ENCODE measurements around the gene SYCP2L. TPM values are rescaled to one million over a fixed set of nuclear protein-coding genes. Genes with fewer than 3 reads are reported as not detected.

The SYCP2L gene
- total and polyA plus RNA-seq, 2 donors from 2014 or later: 1.0 to 1.5 TPM

- FAIRE-seq: no peak
- Histone ChIP-seq H3K9ac (ENCODE audit: low read length in 3 of 3) (no peak overlapping the region), H3K4me1 (ENCODE audit: control insufficient read depth in 2 of 3, insufficient read depth in 2 of 3, low read depth in 1 of 3, low read length in 3 of 3) (no peaks in the 10 kb centered on the region), H3K9me3 (ENCODE audit: control insufficient read depth in 2 of 3, insufficient read depth in 1 of 3, low read length in 3 of 3) (no peaks in the 10 kb centered on the region), H3K27me3 (ENCODE audit: control insufficient read depth, insufficient read depth, low read length) (no peaks in the 10 kb centered on the region), H3K4me3 (ENCODE audit: low read length in 3 of 3) (no peak overlapping the region), H3K36me3 (ENCODE audit: control insufficient read depth in 2 of 3, insufficient read depth in 3 of 3, low read length in 3 of 3) (no peaks in the 10 kb centered on the region), H3K27ac (ENCODE audit: low read depth in 2 of 2, low read length in 2 of 2) (no peak overlapping the region)
- no peak for TF ChIP-seq CTCF (IDR thresholded peaks at IDR 0.05; ENCODE audit: borderline replicate concordance, extremely low read depth, insufficient read depth)
- intact Hi-C loops (cut with DNase I): loop anchor here (10.0 kb wide), 1 partner anchor 107 kb away; no protein-coding TSS in a partner anchor
- no peak for DNase-seq
Measured at GRCh38 chr6:10957414-10957886, 70.6 kb downstream of the SYCP2L start.

GRCh38 chr6:10960171-10960570, 73.3 kb downstream of the SYCP2L start:
- intact Hi-C loops (cut with DNase I): no loop called here
- no peak for TF ChIP-seq CTCF (IDR thresholded peaks at IDR 0.05; ENCODE audit: borderline replicate concordance, extremely low read depth, insufficient read depth)
- no peak overlapping the region for H3K4me3 ChIP-seq (ENCODE audit: low read length in 3 of 3)
- FAIRE-seq (no peak), DNase-seq (no peak)
- H3K36me3 ChIP-seq (ENCODE audit: control insufficient read depth in 2 of 3, insufficient read depth in 3 of 3, low read length in 3 of 3): no peaks in the 10 kb centered on the region
- no peaks in the 10 kb centered on the region for H3K27me3 ChIP-seq (ENCODE audit: control insufficient read depth, insufficient read depth, low read length)
- H3K9me3 ChIP-seq (ENCODE audit: control insufficient read depth in 2 of 3, insufficient read depth in 1 of 3, low read length in 3 of 3): no peaks in the 10 kb centered on the region
- no peaks in the 10 kb centered on the region for H3K4me1 ChIP-seq (ENCODE audit: control insufficient read depth in 2 of 3, insufficient read depth in 2 of 3, low read depth in 1 of 3, low read length in 3 of 3)
- no peak overlapping the region for H3K9ac ChIP-seq (ENCODE audit: low read length in 3 of 3)
- no peak overlapping the region for H3K27ac ChIP-seq (ENCODE audit: low read depth in 2 of 2, low read length in 2 of 2)

- no peak for TF ChIP-seq CTCF (IDR thresholded peaks at IDR 0.05; ENCODE audit: borderline replicate concordance, extremely low read depth, insufficient read depth)
Measured at GRCh38 chr6:10961837-10962236, 75.0 kb downstream of the SYCP2L start.

GRCh38 chr6:10962673-10963072, 75.8 kb downstream of the SYCP2L start:
- Histone ChIP-seq H3K9me3 (ENCODE audit: control insufficient read depth in 2 of 3, insufficient read depth in 1 of 3, low read length in 3 of 3) (peaks cover 0 to 1% (median 0%) of the 10 kb centered on the region in 3 donors), H3K27me3 (ENCODE audit: control insufficient read depth, insufficient read depth, low read length) (no peaks in the 10 kb centered on the region), H3K36me3 (ENCODE audit: control insufficient read depth in 2 of 3, insufficient read depth in 3 of 3, low read length in 3 of 3) (no peaks in the 10 kb centered on the region), H3K27ac (ENCODE audit: low read depth in 2 of 2, low read length in 2 of 2) (no peak overlapping the region), H3K4me3 (ENCODE audit: low read length in 3 of 3) (no peak overlapping the region), H3K9ac (ENCODE audit: low read length in 3 of 3) (no peak overlapping the region), H3K4me1 (ENCODE audit: control insufficient read depth in 2 of 3, insufficient read depth in 2 of 3, low read depth in 1 of 3, low read length in 3 of 3) (no peaks in the 10 kb centered on the region)
- intact Hi-C loops (cut with DNase I): no loop called here
- TF ChIP-seq CTCF (IDR thresholded peaks at IDR 0.05; ENCODE audit: borderline replicate concordance, extremely low read depth, insufficient read depth): no peak
- FAIRE-seq (no peak), DNase-seq (peak in 2 of 5 donors; percentile 15 to 35)

More at GRCh38 chr6:10961837-10962236, 75.0 kb downstream of the SYCP2L start:
- Histone ChIP-seq H3K27ac (ENCODE audit: low read depth in 2 of 2, low read length in 2 of 2) (no peak overlapping the region), H3K9me3 (ENCODE audit: control insufficient read depth in 2 of 3, insufficient read depth in 1 of 3, low read length in 3 of 3) (no peaks in the 10 kb centered on the region), H3K36me3 (ENCODE audit: control insufficient read depth in 2 of 3, insufficient read depth in 3 of 3, low read length in 3 of 3) (no peaks in the 10 kb centered on the region), H3K9ac (ENCODE audit: low read length in 3 of 3) (no peak overlapping the region), H3K4me3 (ENCODE audit: low read length in 3 of 3) (no peak overlapping the region), H3K4me1 (ENCODE audit: control insufficient read depth in 2 of 3, insufficient read depth in 2 of 3, low read depth in 1 of 3, low read length in 3 of 3) (no peaks in the 10 kb centered on the region), H3K27me3 (ENCODE audit: control insufficient read depth, insufficient read depth, low read length) (no peaks in the 10 kb centered on the region)
- FAIRE-seq (no peak), DNase-seq (no peak)
- intact Hi-C loops (cut with DNase I): no loop called here
